Cerebellar cortex (tissue), 1 donor: ENCODE data around the gene CHRNA4.
"Not testable (repeated sequence)": the region's sequence is repeated elsewhere in the genome, so short reads cannot be mapped to it uniquely, and the experiment has no call there.

Experiments
- DNase-seq: peaks from one replicate; pipeline ENCODE4 v3.0.0-alpha.2; 2015; ENCODE audit warnings: low spot score

CHRNA4 gene

GRCh38 chr20:63348828-63349515 lies 12.2 kb downstream of the CHRNA4 start:
- DNase-seq = no peak

- no peak for DNase-seq
Observed at GRCh38 chr20:63347950-63348827, 13.0 kb downstream of the CHRNA4 start.

GRCh38 chr20:63347081-63347741 lies 13.9 kb downstream of the CHRNA4 start:
- no peak for DNase-seq

GRCh38 chr20:63346131-63347080 lies 14.7 kb downstream of the CHRNA4 start:
- DNase-seq = no peak

- DNase-seq = no peak
Observed at GRCh38 chr20:63345328-63346100, 15.6 kb downstream of the CHRNA4 start.

- DNase-seq = no peak
Observed at GRCh38 chr20:63344616-63345327, 16.4 kb downstream of the CHRNA4 start.

GRCh38 chr20:63343460-63344445 lies 17.4 kb downstream of the CHRNA4 start:
- no peak for DNase-seq

- peak; percentile 79 for DNase-seq
Observed at GRCh38 chr20:63342561-63343459, 18.3 kb downstream of the CHRNA4 start.

- not testable (repeated sequence) for DNase-seq
Observed at GRCh38 chr20:63340158-63340688, 20.9 kb downstream of the CHRNA4 start.

GRCh38 chr20:63339154-63340094 lies 21.7 kb downstream of the CHRNA4 start:
- not testable (repeated sequence) for DNase-seq

GRCh38 chr20:63337786-63338420 lies 23.2 kb downstream of the CHRNA4 start:
- DNase-seq = no peak

- DNase-seq = no peak
Observed at GRCh38 chr20:63336232-63336752, 24.9 kb downstream of the CHRNA4 start.

GRCh38 chr20:63335711-63336110 lies 25.4 kb downstream of the CHRNA4 start:
- no peak for DNase-seq

- not testable (repeated sequence) for DNase-seq
Observed at GRCh38 chr20:63335060-63335459, 26.1 kb downstream of the CHRNA4 start.

GRCh38 chr20:63334356-63334755 lies 26.8 kb downstream of the CHRNA4 start:
- DNase-seq = no peak
